COLO668 (cell line): ENCODE measurements around the gene CRACR2B.

ENCODE experiments used
- DNase-seq: peaks from one replicate; lab custom pipeline; 2025; ENCODE audit not compliant: unreplicated experiment; lab: John Stamatoyannopoulos, UW

CRACR2B gene

GRCh38 chr11:850775-851763 is 23.4 kb downstream of the CRACR2B start:
- DNase-seq = no peak

DNA sequence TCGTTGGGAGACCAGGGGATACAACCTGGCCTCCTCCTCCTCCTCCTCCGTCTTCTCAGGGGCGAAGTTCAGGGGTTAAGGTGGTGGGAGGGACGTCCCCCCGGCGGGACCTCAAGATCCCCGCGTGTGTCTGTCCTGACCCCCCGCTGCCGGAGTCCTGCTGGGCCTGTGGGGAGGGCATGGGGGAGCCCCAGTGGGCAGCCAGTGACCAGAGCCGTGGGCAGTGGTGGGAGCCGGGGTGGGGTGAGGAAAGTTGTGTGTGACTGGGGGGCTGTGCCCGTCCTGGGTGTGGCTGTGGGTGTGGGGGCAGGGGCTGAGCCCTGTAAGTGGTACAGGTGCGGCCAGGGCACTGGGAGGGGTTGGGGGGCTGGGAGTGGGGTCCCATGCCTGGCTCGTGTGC is 25.0 kb downstream of the CRACR2B start:
- no peak for DNase-seq

DNA sequence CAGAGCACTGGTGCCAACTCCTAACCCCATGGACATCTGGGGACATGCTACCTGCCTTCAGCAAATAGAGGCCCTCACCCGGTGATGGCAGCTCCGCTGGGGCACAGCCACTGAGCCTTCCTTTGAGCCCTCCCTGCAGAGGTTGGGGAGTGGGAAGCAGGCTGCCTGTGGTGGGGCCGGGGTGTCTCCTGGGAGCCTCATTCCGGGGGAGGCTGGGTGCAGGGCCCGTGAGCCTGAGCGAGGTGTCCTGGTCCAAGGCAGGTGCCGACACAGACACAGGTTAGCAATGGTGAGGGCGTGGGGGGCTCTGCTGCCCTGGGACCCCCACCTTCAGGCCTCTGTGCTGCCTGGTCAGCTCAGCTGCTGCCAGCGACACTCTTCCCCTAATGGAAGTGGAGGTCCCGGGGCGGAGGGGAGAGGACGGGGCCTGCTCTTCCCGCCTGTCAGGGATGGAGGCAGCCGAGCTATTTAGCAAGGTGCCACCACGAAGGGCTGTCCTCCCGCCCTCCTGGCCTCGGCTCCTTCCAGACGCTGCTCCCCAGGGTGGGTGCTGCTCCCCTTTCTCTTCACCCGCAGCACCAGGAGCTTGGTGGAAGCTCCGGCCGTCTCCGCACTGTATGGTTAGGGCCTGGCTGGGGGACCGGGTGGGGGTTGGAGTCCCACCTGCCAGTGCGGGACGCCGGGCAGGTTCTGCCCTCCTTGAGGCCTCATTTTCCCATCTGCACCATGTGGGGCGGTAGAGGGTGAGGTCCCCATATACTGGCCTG is 26.1 kb downstream of the CRACR2B start:
- DNase-seq = no peak

GRCh38 chr11:854601-855329 is 27.0 kb downstream of the CRACR2B start:
- DNase-seq = no peak

DNA sequence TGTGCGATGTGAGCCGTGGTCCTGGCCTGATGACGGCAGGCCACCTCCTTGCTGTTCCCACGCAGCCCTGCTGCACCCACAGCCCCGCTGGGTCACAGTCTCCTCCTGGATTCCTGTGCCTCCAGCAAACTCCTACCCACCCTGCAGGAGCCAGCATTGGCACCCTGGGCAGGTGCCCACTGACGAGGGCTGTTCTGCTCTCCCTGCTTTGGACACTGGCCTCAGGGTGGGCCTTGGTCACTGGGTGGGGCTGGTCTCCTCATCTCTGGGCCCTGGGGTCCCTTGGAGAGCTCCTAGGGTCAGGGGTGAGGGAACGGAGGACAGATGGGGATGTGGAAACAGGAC is 27.6 kb downstream of the CRACR2B start:
- DNase-seq = no peak

GRCh38 chr11:855796-856195 is 28.1 kb downstream of the CRACR2B start:
- DNase-seq = no peak

GRCh38 chr11:856397-856796 is 28.7 kb downstream of the CRACR2B start:
- DNase-seq = no peak

- DNase-seq = no peak
These were observed 30.5 kb downstream of the CRACR2B start for GRCh38 chr11:858053-858761.

GRCh38 chr11:858762-859339 is 31.1 kb downstream of the CRACR2B start:
- DNase-seq = no peak

DNA sequence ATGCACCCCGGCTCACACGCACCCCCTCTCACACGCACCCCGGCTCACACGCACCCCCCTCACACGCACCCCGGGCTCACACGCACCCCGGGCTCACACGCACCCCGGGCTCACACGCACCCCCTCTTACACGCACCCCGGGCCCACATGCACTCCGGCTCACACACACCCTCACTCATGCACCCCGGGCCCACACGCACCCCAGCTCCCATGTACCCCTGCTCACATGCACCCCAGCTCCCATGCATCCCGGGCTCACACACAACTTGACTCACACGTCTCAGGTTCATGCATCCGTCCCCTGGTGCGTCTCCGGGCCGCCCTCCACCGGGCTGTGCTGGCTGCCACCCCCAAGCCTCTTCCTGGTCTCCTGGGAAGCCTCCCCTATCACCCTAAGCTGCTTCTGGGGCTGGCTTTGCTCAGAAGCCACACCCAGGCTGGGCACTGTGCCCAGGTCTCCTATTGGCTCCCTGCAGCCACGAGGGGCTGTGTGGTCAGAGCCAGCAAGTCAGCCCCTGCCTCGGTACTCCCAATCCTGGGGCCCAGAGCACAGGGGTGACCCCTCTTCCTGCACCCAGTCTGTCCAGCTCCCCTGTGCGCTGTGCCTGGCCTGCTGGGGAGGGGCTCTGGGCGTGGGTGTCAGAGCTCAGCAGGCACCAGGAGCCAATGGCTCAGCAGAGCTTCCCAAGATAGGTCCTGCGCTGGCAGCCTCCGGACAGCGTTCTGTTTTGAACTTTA is 31.8 kb downstream of the CRACR2B start:
- DNase-seq = peak; percentile 63

- no peak for DNase-seq
These were observed 32.8 kb downstream of the CRACR2B start for GRCh38 chr11:860234-861104.

DNA sequence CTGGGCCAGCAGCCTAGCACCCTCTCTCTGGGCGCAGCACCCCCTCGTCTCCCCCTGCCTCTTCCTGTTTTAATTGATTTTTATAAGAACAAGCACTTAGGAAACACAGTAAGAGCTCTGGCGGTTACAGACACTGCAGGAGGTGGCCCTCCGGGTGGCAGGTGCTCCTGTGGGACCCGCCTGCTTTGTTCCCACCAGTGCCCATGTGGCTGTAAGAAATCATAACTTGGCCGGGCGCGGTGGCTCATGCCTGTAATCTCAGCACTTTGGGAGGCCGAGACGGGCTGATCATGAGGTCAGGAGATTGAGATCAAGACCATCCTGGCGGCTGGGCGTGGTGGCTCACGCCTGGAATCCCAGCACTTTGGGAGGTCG is 33.4 kb downstream of the CRACR2B start:
- DNase-seq = peak; percentile 4

DNA sequence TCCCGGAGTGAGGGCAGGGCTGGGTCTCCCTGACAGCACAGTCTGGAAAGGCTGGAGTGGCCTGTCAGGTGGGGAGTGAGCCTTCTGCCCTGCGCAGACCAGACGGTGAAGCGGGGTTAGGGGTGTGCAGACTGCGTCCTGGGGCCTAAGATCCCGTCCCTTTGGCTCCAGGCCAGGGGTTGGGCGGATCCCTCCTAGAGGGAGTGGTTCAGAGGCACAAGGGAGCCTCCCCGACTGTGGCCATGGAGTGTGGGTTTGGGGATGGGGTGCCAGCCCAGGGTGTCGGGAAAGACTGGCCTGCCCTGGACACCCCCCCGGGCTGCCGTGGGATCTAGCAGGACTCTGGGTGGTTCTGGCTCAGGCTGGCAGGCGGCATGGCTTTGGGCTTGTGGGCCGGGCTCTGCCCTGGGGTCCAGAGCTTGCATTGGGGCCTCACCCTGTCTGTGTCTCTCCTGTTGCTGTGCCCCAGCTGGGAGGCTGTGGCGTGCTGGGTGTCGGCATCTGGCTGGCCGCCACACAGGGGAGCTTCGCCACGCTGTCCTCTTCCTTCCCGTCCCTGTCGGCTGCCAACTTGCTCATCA is 34.5 kb downstream of the CRACR2B start:
- peak; percentile 27 for DNase-seq

DNA sequence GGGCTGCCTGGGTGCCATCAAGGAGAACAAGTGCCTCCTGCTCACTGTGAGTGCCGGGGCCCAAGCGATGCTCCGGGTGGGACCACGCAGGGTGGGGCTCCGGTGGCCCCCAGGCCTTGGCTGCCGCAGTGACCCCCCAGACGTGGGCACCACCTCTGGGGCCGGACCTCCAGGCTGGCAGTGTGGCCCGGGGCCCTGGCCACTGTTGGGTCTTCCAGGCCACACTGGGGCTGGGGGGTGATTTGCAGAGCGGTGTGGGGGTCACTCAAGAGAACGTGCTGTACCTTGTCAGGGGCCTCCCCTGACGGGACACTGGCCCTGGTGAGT is 34.9 kb downstream of the CRACR2B start:
- no peak for DNase-seq

GRCh38 chr11:863023-863909 is 35.5 kb downstream of the CRACR2B start:
- no peak for DNase-seq

- DNase-seq = no peak
These were observed 36.5 kb downstream of the CRACR2B start for GRCh38 chr11:863910-864827.

DNA sequence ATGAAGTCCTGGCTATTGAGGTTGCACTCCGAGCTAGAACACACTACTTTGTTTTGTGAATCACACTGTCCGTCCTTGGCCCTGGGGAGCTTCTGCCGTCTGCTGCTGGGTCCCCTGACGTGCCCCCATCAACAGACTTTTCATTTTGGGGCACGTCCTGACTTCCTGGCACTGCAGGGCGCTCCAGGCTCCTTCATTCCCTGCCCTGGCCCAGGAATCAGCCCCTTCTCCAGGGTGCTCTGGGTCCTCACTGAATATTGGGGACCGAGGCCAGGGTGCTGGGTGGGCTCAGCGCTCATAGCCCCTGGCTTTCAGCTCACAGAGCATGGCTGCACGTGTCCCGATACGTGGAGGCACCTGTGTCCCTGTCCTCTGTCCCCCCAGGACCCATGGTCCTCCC is 37.2 kb downstream of the CRACR2B start:
- no peak for DNase-seq
